CD8-positive, alpha-beta memory T cell (primary cell): Measurements from ENCODE around the gene KLHL3. TPM values are rescaled to one million over a fixed set of nuclear protein-coding genes. Genes with fewer than 3 reads are reported as not detected.

Experiments used
- CTCF ChIA-PET: fragments of 350-600 bp; sonication (Branson Sonifier 250); formaldehyde crosslinking; loops from one replicate; lab custom pipeline; 2021; ENCODE audit warnings: antibody characterized with exemption; lab: Charles Lee
- POLR2A ChIA-PET: fragments of 350-600 bp; sonication (Branson Sonifier 250); formaldehyde crosslinking; loops from one replicate; lab custom pipeline; 2021; ENCODE audit warnings: antibody characterized with exemption; lab: Charles Lee
- DNase-seq, 5 donors: peaks; one replicate each; pipeline versions ENCODE4 v3.0.0 to v3.0.0-alpha.2; 2020 to 2022; ENCODE audit warnings: mixed read lengths in 1 of 5
- H3K27ac ChIP-seq: one replicate; pipeline ENCODE4 v1.7.0; 2013; ENCODE audit warnings: low read depth, mild to moderate bottlenecking, low read length, moderate library complexity
- H3K27me3 ChIP-seq: 2 replicates; pipeline ENCODE4 v1.7.0; 2013; ENCODE audit warnings: low read length, mild to moderate bottlenecking; ENCODE audit not compliant: insufficient read depth, poor library complexity, severe bottlenecking
- H3K36me3 ChIP-seq: 2 replicates; pipeline ENCODE4 v1.7.0; 2013; ENCODE audit warnings: mild to moderate bottlenecking, low read length, moderate library complexity; ENCODE audit not compliant: insufficient read depth
- H3K4me1 ChIP-seq: 2 replicates; pipeline ENCODE4 v1.7.0; 2013; ENCODE audit warnings: mild to moderate bottlenecking, low read length, moderate library complexity; ENCODE audit not compliant: insufficient read depth
- H3K4me3 ChIP-seq: 2 replicates; pipeline ENCODE4 v1.7.0; 2013; ENCODE audit warnings: mild to moderate bottlenecking, low read length
- H3K9me3 ChIP-seq: 2 replicates; pipeline ENCODE4 v1.7.0; 2013; ENCODE audit warnings: mild to moderate bottlenecking, low read length
- H3K27ac Mint-ChIP-seq, 8 donors: one replicate each; pipeline ENCODE4 v1.8.0; 2020 to 2021; ENCODE audit warnings: mixed read lengths in 8 of 8, mild to moderate bottlenecking in 6 of 8, inconsistent platforms in 3 of 8, moderate library complexity in 3 of 8
- H3K27me3 Mint-ChIP-seq, 2 donors: one replicate each; pipeline ENCODE4 v1.8.0; 2020 to 2021; ENCODE audit warnings: mixed read lengths in 2 of 2, mild to moderate bottlenecking in 1 of 2, moderate library complexity in 1 of 2
- H3K36me3 Mint-ChIP-seq, 3 donors: one replicate each; pipeline ENCODE4 v1.8.0; 2020 to 2021; ENCODE audit warnings: mixed read lengths in 3 of 3, inconsistent platforms in 1 of 3, mild to moderate bottlenecking in 1 of 3
- H3K4me1 Mint-ChIP-seq, 3 donors: one replicate each; pipeline ENCODE4 v1.8.0; 2020 to 2021; ENCODE audit warnings: mixed read lengths in 3 of 3, inconsistent platforms in 1 of 3, mild to moderate bottlenecking in 1 of 3
- H3K4me3 Mint-ChIP-seq, 7 donors: one replicate each; pipeline ENCODE4 v1.8.0; 2020 to 2021; ENCODE audit warnings: mixed read lengths in 7 of 7, mild to moderate bottlenecking in 6 of 7, moderate library complexity in 4 of 7, inconsistent platforms in 2 of 7
- H3K9me3 Mint-ChIP-seq, 5 donors: one replicate each; pipeline ENCODE4 v1.8.0; 2020 to 2022; ENCODE audit warnings: mixed read lengths in 5 of 5, mild to moderate bottlenecking in 3 of 5, moderate library complexity in 2 of 5, inconsistent platforms in 1 of 5
- polyA plus RNA-seq: library from polyadenylated mRNA; unstranded; fragments of 300-500 nt; fragmentation: Illumina TruSeq; gene quantifications from one replicate; pipeline ENCODE4 v1.2.3, GENCODE V29; 2021
- total RNA-seq, 2 experiments: library from RNA; stranded (reverse); gene quantifications; one replicate each; pipeline ENCODE4 v1.2.3, GENCODE V29; 2021

The KLHL3 gene
- total and polyA plus RNA-seq, 3 experiments from 2014 or later, result 2.7 to 3.4 (median 3.3) TPM

- no peak for DNase-seq
- H3K9me3 Mint-ChIP-seq, result peaks cover 0 to 3% (median 0%) of the 10 kb centered on the region in 5 donors
- H3K4me3 Mint-ChIP-seq, result no peak overlapping the region
- H3K4me1 Mint-ChIP-seq, result no peaks in the 10 kb centered on the region
- H3K27me3 Mint-ChIP-seq, result peaks cover 15 to 26% of the 10 kb centered on the region in 2 donors
- Histone ChIP-seq H3K27ac (no peak overlapping the region), H3K36me3 (no peaks in the 10 kb centered on the region), H3K4me1 (no peaks in the 10 kb centered on the region), H3K27me3 (no peaks in the 10 kb centered on the region), H3K4me3 (no peak overlapping the region), H3K9me3 (no peaks in the 10 kb centered on the region)
- H3K36me3 Mint-ChIP-seq, result no peaks in the 10 kb centered on the region
- POLR2A ChIA-PET, result no interaction called here
- CTCF ChIA-PET, result no interaction called here
- no peak overlapping the region for H3K27ac Mint-ChIP-seq
Observed at GRCh38 chr5:137582218-137582617, 153.7 kb downstream of the KLHL3 start.

- Histone ChIP-seq H3K4me1 (no peaks in the 10 kb centered on the region), H3K36me3 (no peaks in the 10 kb centered on the region), H3K4me3 (no peak overlapping the region), H3K27ac (no peak overlapping the region), H3K9me3 (no peaks in the 10 kb centered on the region), H3K27me3 (no peaks in the 10 kb centered on the region)
- CTCF ChIA-PET, result no interaction called here
- no peak overlapping the region for H3K4me3 Mint-ChIP-seq
- H3K36me3 Mint-ChIP-seq, result no peaks in the 10 kb centered on the region
- no peaks in the 10 kb centered on the region for H3K4me1 Mint-ChIP-seq
- no peak overlapping the region for H3K27ac Mint-ChIP-seq
- peaks cover 0 to 3% (median 0%) of the 10 kb centered on the region in 5 donors for H3K9me3 Mint-ChIP-seq
- peaks cover 15 to 22% of the 10 kb centered on the region in 2 donors for H3K27me3 Mint-ChIP-seq
- no peak for DNase-seq
- POLR2A ChIA-PET, result no interaction called here
Observed at GRCh38 chr5:137581776-137582175, 154.1 kb downstream of the KLHL3 start.

GRCh38 chr5:137580030-137580429 lies 155.9 kb downstream of the KLHL3 start:
- no peaks in the 10 kb centered on the region for H3K4me1 ChIP-seq
- POLR2A ChIA-PET, result no interaction called here

GRCh38 chr5:137575847-137576246 lies 160.0 kb downstream of the KLHL3 start:
- POLR2A ChIA-PET, result no interaction called here
- H3K4me3 Mint-ChIP-seq, result no peak overlapping the region
- Histone ChIP-seq H3K27ac (no peak overlapping the region), H3K27me3 (no peaks in the 10 kb centered on the region), H3K9me3 (no peaks in the 10 kb centered on the region), H3K36me3 (no peaks in the 10 kb centered on the region), H3K4me1 (no peaks in the 10 kb centered on the region), H3K4me3 (no peak overlapping the region)
- no peaks in the 10 kb centered on the region for H3K36me3 Mint-ChIP-seq
- no peak overlapping the region for H3K27ac Mint-ChIP-seq
- CTCF ChIA-PET, result no interaction called here
- H3K4me1 Mint-ChIP-seq, result no peaks in the 10 kb centered on the region
- DNase-seq, result no peak
- peaks cover 16 to 42% of the 10 kb centered on the region in 2 donors for H3K27me3 Mint-ChIP-seq
- H3K9me3 Mint-ChIP-seq, result peaks cover 0 to 1% (median 0%) of the 10 kb centered on the region in 5 donors

More at GRCh38 chr5:137580030-137580429, 155.9 kb downstream of the KLHL3 start:
- no peak overlapping the region for H3K27ac Mint-ChIP-seq
- peaks cover 0 to 1% (median 0%) of the 10 kb centered on the region in 5 donors for H3K9me3 Mint-ChIP-seq
- DNase-seq, result no peak
- H3K4me3 Mint-ChIP-seq, result no peak overlapping the region
- H3K4me1 Mint-ChIP-seq, result no peaks in the 10 kb centered on the region
- CTCF ChIA-PET, result no interaction called here
- no peaks in the 10 kb centered on the region for H3K36me3 ChIP-seq
- H3K27ac ChIP-seq, result no peak overlapping the region
- H3K9me3 ChIP-seq, result no peaks in the 10 kb centered on the region
- H3K27me3 ChIP-seq, result no peaks in the 10 kb centered on the region
- no peaks in the 10 kb centered on the region for H3K36me3 Mint-ChIP-seq
- H3K4me3 ChIP-seq, result no peak overlapping the region
- peaks cover 15 to 18% of the 10 kb centered on the region in 2 donors for H3K27me3 Mint-ChIP-seq

- Histone ChIP-seq H3K9me3 (no peaks in the 10 kb centered on the region), H3K4me1 (no peaks in the 10 kb centered on the region), H3K27me3 (no peaks in the 10 kb centered on the region), H3K36me3 (no peaks in the 10 kb centered on the region), H3K27ac (no peak overlapping the region), H3K4me3 (no peak overlapping the region)
- ChIA-PET CTCF (no interaction called here), POLR2A (no interaction called here)
- H3K4me1 Mint-ChIP-seq, result no peaks in the 10 kb centered on the region
- DNase-seq, result no peak
- H3K36me3 Mint-ChIP-seq, result no peaks in the 10 kb centered on the region
- H3K4me3 Mint-ChIP-seq, result no peak overlapping the region
- peaks cover 14 to 46% of the 10 kb centered on the region in 2 donors for H3K27me3 Mint-ChIP-seq
- no peak overlapping the region for H3K27ac Mint-ChIP-seq
- peaks cover 0 to 1% (median 0%) of the 10 kb centered on the region in 5 donors for H3K9me3 Mint-ChIP-seq
Observed at GRCh38 chr5:137575211-137575610, 160.7 kb downstream of the KLHL3 start.

- Histone ChIP-seq H3K9me3 (no peaks in the 10 kb centered on the region), H3K27me3 (no peaks in the 10 kb centered on the region), H3K4me1 (no peaks in the 10 kb centered on the region), H3K27ac (no peak overlapping the region), H3K36me3 (no peaks in the 10 kb centered on the region), H3K4me3 (no peak overlapping the region)
- ChIA-PET CTCF (no interaction called here), POLR2A (no interaction called here)
- peaks cover 14 to 60% of the 10 kb centered on the region in 2 donors for H3K27me3 Mint-ChIP-seq
- H3K36me3 Mint-ChIP-seq, result no peaks in the 10 kb centered on the region
- no peak for DNase-seq
- no peaks in the 10 kb centered on the region for H3K4me1 Mint-ChIP-seq
- peaks cover 0 to 1% (median 0%) of the 10 kb centered on the region in 5 donors for H3K9me3 Mint-ChIP-seq
- H3K4me3 Mint-ChIP-seq, result no peak overlapping the region
- no peak overlapping the region for H3K27ac Mint-ChIP-seq
Observed at GRCh38 chr5:137573376-137573775, 162.5 kb downstream of the KLHL3 start.

GRCh38 chr5:137572042-137572695 lies 163.7 kb downstream of the KLHL3 start:
- no peak for DNase-seq
- no peaks in the 10 kb centered on the region for H3K27me3 ChIP-seq
- CTCF ChIA-PET, result no interaction called here
- no peaks in the 10 kb centered on the region for H3K36me3 ChIP-seq
- POLR2A ChIA-PET, result no interaction called here
- Mint-ChIP-seq H3K27me3 (peaks cover 14 to 64% of the 10 kb centered on the region in 2 donors), H3K4me3 (no peak overlapping the region), H3K4me1 (no peaks in the 10 kb centered on the region), H3K27ac (no peak overlapping the region), H3K36me3 (no peaks in the 10 kb centered on the region), H3K9me3 (peaks cover 0 to 1% (median 0%) of the 10 kb centered on the region in 5 donors)
- H3K27ac ChIP-seq, result no peak overlapping the region
- no peaks in the 10 kb centered on the region for H3K9me3 ChIP-seq
- no peak overlapping the region for H3K4me3 ChIP-seq
- no peaks in the 10 kb centered on the region for H3K4me1 ChIP-seq

- H3K27me3 ChIP-seq, result no peaks in the 10 kb centered on the region
- Mint-ChIP-seq H3K27ac (peak overlapping the region in 2 of 8 donors; percentile 10 to 76), H3K9me3 (no peaks in the 10 kb centered on the region), H3K4me1 (no peaks in the 10 kb centered on the region), H3K36me3 (no peaks in the 10 kb centered on the region), H3K4me3 (no peak overlapping the region), H3K27me3 (peaks cover 20 to 71% of the 10 kb centered on the region in 2 donors)
- no peak for DNase-seq
- H3K9me3 ChIP-seq, result no peaks in the 10 kb centered on the region
- no peak overlapping the region for H3K4me3 ChIP-seq
- ChIA-PET POLR2A (no interaction called here), CTCF (no interaction called here)
- H3K4me1 ChIP-seq, result no peaks in the 10 kb centered on the region
- H3K27ac ChIP-seq, result no peak overlapping the region
- H3K36me3 ChIP-seq, result no peaks in the 10 kb centered on the region
Observed at GRCh38 chr5:137570070-137570469, 165.8 kb downstream of the KLHL3 start.
